ENCODE data around the gene FIGNL1. TPM values are rescaled to one million over a fixed set of nuclear protein-coding genes. Genes with fewer than 3 reads are reported as not detected.

The FIGNL1 gene
- total and polyA plus RNA-seq, 10 of the 15 experiments (the other 5 are each of a cell fraction or from before 2014, with no cell fraction given) = 11.5 to 37.4 (median 29.0) TPM

- intact Hi-C loops (cut with micrococcal nuclease; ENCODE audit: unreplicated experiment) = no loop called here
- no TSS peak for BruUV-seq (replicated peaks)
- H3K9me3 ChIP-seq (replicated peaks; ENCODE audit: control insufficient read depth, insufficient read depth, low read length) = no peaks in the 10 kb centered on the region
- no peaks in the 10 kb centered on the region for H4K20me1 ChIP-seq (ENCODE audit: control insufficient read depth, insufficient read depth)
- no peak overlapping the region for H3K4me2 ChIP-seq (ENCODE audit: control insufficient read depth, insufficient read depth)
- H3K9ac ChIP-seq (ENCODE audit: control insufficient read depth, insufficient read depth, low read length) = no peak overlapping the region
- in situ Hi-C loops (cut with MboI) = no loop called here
- WGBS (ENCODE audit: insufficient coverage, insufficient replicate concordance, low lambda C conversion rate, missing lambda C conversion rate) = 41% methylated on average over 3 of the region's 3 CpGs
- no peak overlapping the region for H3K27ac ChIP-seq (ENCODE audit: control insufficient read depth, insufficient read depth)
- no peak for DNase-seq (ENCODE audit: low read depth, low spot score)
- no peak for TF ChIP-seq RBBP5 (conservative IDR thresholded peaks at IDR 0.05)
- no peak for TF ChIP-seq SIN3A (IDR thresholded peaks at IDR 0.05; ENCODE audit: low read depth, low read length)
- no peak for TF ChIP-seq FOS (IDR thresholded peaks at IDR 0.05; ENCODE audit: borderline replicate concordance, extremely low read depth, insufficient read length)
- TF ChIP-seq RCOR1 (conservative IDR thresholded peaks at IDR 0.05; ENCODE audit: low read depth, low read length) = no peak
- TF ChIP-seq, protein P1, sequence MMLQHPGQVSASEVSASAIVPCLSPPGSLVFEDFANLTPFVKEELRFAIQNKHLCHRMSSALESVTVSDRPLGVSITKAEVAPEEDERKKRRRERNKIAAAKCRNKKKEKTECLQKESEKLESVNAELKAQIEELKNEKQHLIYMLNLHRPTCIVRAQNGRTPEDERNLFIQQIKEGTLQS (IDR thresholded peaks at IDR 0.05; ENCODE audit: borderline replicate concordance, extremely low read depth, low read depth, low read length) = no peak
- no peak for TF ChIP-seq GABPA (IDR thresholded peaks at IDR 0.05; ENCODE audit: low read depth)
- no peak for TF ChIP-seq PAX5 (IDR thresholded peaks at IDR 0.05; ENCODE audit: borderline replicate concordance, low read depth, low read length)
- TF ChIP-seq, protein P2, sequence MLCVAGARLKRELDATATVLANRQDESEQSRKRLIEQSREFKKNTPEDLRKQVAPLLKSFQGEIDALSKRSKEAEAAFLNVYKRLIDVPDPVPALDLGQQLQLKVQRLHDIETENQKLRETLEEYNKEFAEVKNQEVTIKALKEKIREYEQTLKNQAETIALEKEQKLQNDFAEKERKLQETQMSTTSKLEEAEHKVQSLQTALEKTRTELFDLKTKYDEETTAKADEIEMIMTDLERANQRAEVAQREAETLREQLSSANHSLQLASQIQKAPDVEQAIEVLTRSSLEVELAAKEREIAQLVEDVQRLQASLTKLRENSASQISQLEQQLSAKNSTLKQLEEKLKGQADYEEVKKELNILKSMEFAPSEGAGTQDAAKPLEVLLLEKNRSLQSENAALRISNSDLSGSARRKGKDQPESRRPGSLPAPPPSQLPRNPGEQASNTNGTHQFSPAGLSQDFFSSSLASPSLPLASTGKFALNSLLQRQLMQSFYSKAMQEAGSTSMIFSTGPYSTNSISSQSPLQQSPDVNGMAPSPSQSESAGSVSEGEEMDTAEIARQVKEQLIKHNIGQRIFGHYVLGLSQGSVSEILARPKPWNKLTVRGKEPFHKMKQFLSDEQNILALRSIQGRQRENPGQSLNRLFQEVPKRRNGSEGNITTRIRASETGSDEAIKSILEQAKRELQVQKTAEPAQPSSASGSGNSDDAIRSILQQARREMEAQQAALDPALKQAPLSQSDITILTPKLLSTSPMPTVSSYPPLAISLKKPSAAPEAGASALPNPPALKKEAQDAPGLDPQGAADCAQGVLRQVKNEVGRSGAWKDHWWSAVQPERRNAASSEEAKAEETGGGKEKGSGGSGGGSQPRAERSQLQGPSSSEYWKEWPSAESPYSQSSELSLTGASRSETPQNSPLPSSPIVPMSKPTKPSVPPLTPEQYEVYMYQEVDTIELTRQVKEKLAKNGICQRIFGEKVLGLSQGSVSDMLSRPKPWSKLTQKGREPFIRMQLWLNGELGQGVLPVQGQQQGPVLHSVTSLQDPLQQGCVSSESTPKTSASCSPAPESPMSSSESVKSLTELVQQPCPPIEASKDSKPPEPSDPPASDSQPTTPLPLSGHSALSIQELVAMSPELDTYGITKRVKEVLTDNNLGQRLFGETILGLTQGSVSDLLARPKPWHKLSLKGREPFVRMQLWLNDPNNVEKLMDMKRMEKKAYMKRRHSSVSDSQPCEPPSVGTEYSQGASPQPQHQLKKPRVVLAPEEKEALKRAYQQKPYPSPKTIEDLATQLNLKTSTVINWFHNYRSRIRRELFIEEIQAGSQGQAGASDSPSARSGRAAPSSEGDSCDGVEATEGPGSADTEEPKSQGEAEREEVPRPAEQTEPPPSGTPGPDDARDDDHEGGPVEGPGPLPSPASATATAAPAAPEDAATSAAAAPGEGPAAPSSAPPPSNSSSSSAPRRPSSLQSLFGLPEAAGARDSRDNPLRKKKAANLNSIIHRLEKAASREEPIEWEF (IDR thresholded peaks at IDR 0.05; ENCODE audit: insufficient replicate concordance, low read depth, low read length) = no peak
- TF ChIP-seq ZNF217 (IDR thresholded peaks at IDR 0.05) = no peak
- TF ChIP-seq NFXL1 (IDR thresholded peaks at IDR 0.05; ENCODE audit: borderline replicate concordance) = no peak
- no peak for TF ChIP-seq E2F4 (IDR thresholded peaks at IDR 0.05; ENCODE audit: low read depth, low read length)
- TF ChIP-seq SRF (IDR thresholded peaks at IDR 0.05; ENCODE audit: low read depth in 2 of 2, low read length in 2 of 2) = no peak
- TF ChIP-seq IRF4 (IDR thresholded peaks at IDR 0.05; ENCODE audit: low read depth, low read length) = no peak
- H3K4me3 ChIP-seq = no peak overlapping the region
- CTCF ChIA-PET = interaction anchor here (1.1 kb wide), 1 partner anchor 12 kb away, joined by 4 read pairs; no protein-coding TSS in a partner anchor
- RAD21 ChIA-PET (ENCODE audit: unreplicated experiment) = no interaction called here
- no peaks in the 10 kb centered on the region for H3K4me1 ChIP-seq (ENCODE audit: control insufficient read depth, insufficient read depth, low read length)
- FAIRE-seq = no peak
- no peak for ATAC-seq
- SMC1A ChIA-PET (ENCODE audit: uncharacterized antibody, unreplicated experiment) = no interaction called here
- peaks cover 0 to 5% of the 10 kb centered on the region in 2 experiments; a peak in 2 of 4 replicates for H3K27me3 ChIP-seq (replicated peaks in 1 of 2; ENCODE audit: control insufficient read depth in 2 of 2, insufficient read depth in 2 of 2, low read length in 1 of 2)
- no peaks in the 10 kb centered on the region for H3K79me2 ChIP-seq (ENCODE audit: control insufficient read depth, insufficient read depth, low read length)
- H2AFZ ChIP-seq (ENCODE audit: control insufficient read depth, low read depth, low read length) = no peak overlapping the region
- POLR2A ChIA-PET = no interaction called here
- no peaks in the 10 kb centered on the region for H3K36me3 ChIP-seq (ENCODE audit: control insufficient read depth in 2 of 2, insufficient read depth in 2 of 2, low read length in 1 of 2)
These were observed 6.4 kb upstream of the FIGNL1 start for GRCh38 chr7:50456371-50457123.
